Measurements from ENCODE around the gene HMCN1.

The HMCN1 gene

GRCh38 chr1:185969028-185969427 lies 234.8 kb downstream of the HMCN1 start:
- no peak for DNase-seq (ENCODE audit: low spot score)

GRCh38 chr1:185969524-185969991 lies 235.4 kb downstream of the HMCN1 start:
- no peak for DNase-seq (ENCODE audit: low spot score)

GRCh38 chr1:185971688-185972087 lies 237.5 kb downstream of the HMCN1 start:
- DNase-seq (ENCODE audit: low spot score): no peak

GRCh38 chr1:185972096-185972850 lies 238.1 kb downstream of the HMCN1 start:
- no peak for DNase-seq (ENCODE audit: low spot score)

GRCh38 chr1:185973645-185974044 lies 239.5 kb downstream of the HMCN1 start:
- no peak for DNase-seq (ENCODE audit: low spot score)

GRCh38 chr1:185974367-185975170 lies 240.4 kb downstream of the HMCN1 start:
- no peak for DNase-seq (ENCODE audit: low spot score)

GRCh38 chr1:185980891-185981290 lies 246.7 kb downstream of the HMCN1 start:
- DNase-seq (ENCODE audit: low spot score): no peak

GRCh38 chr1:185984113-185984836 lies 250.1 kb downstream of the HMCN1 start:
- no peak for DNase-seq (ENCODE audit: low spot score)

GRCh38 chr1:185987611-185988321 lies 253.6 kb downstream of the HMCN1 start:
- DNase-seq (ENCODE audit: low spot score): peak; percentile 13

GRCh38 chr1:185990565-185990964 lies 256.4 kb downstream of the HMCN1 start:
- no peak for DNase-seq (ENCODE audit: low spot score)

- DNase-seq (ENCODE audit: low spot score): no peak
These were observed 257.1 kb downstream of the HMCN1 start for GRCh38 chr1:185991266-185991665.

- DNase-seq (ENCODE audit: low spot score): no peak
These were observed 262.0 kb downstream of the HMCN1 start for GRCh38 chr1:185996211-185996610.

GRCh38 chr1:185998391-185998790 lies 264.2 kb downstream of the HMCN1 start:
- no peak for DNase-seq (ENCODE audit: low spot score)

- no peak for DNase-seq (ENCODE audit: low spot score)
These were observed 268.2 kb downstream of the HMCN1 start for GRCh38 chr1:186002406-186002805.

GRCh38 chr1:186009039-186009737 lies 275.0 kb downstream of the HMCN1 start:
- DNase-seq (ENCODE audit: low spot score): no peak

GRCh38 chr1:186014370-186015037 lies 280.3 kb downstream of the HMCN1 start:
- DNase-seq (ENCODE audit: low spot score): no peak

- no peak for DNase-seq (ENCODE audit: low spot score)
These were observed 282.7 kb downstream of the HMCN1 start for GRCh38 chr1:186016856-186017255.

GRCh38 chr1:186022184-186022583 lies 288.0 kb downstream of the HMCN1 start:
- DNase-seq (ENCODE audit: low spot score): no peak

- no peak for DNase-seq (ENCODE audit: low spot score)
These were observed 292.8 kb downstream of the HMCN1 start for GRCh38 chr1:186026946-186027345.

GRCh38 chr1:186027621-186028020 lies 293.4 kb downstream of the HMCN1 start:
- no peak for DNase-seq (ENCODE audit: low spot score)

GRCh38 chr1:186030453-186030852 lies 296.3 kb downstream of the HMCN1 start:
- no peak for DNase-seq (ENCODE audit: low spot score)

Measured in NAMALWA (cell line).